ENCODE measurements around the gene GALK1. TPM values are rescaled to one million over a fixed set of nuclear protein-coding genes. Genes with fewer than 3 reads are reported as not detected.

Gene GALK1
- total RNA-seq, 1 donor from 2014 or later = 34.0 TPM

DNA sequence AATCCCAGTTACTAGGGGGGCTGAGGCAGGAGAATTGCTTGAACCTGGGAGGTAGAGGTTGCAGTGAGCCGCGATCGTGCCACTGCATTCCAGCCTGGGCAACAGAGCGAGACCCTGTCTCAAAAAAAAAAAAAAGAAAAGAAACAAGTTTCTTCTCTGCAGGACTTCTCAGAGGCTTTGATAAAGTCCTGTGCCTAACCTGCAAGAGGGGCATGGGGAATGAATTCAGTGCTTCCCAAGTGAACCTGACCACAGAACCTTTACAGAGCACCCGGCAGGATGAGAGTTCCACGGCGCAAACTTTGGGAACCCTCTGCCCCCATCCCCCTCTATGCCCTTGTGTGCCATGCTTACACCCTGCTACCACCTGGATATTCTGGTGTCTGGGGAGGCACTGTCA, 25.8 kb downstream of the GALK1 start:
- no peak overlapping the region for H3K4me3 ChIP-seq
- intact Hi-C loops (cut with DNase I) = no loop called here
- H3K9me3 ChIP-seq = no peaks in the 10 kb centered on the region
- ATAC-seq (no peak), DNase-seq (no peak)
- no peaks in the 10 kb centered on the region for H3K27me3 ChIP-seq (ENCODE audit: low read depth)
- no peak overlapping the region for H3K27ac ChIP-seq
- peaks cover 16% of the 10 kb centered on the region for H3K36me3 ChIP-seq
- no peak for TF ChIP-seq CTCF (IDR thresholded peaks at IDR 0.05)
- no peaks in the 10 kb centered on the region for H3K4me1 ChIP-seq

GRCh38 chr17:75738218-75738802, 26.7 kb downstream of the GALK1 start:
- no peaks in the 10 kb centered on the region for H3K9me3 ChIP-seq
- ATAC-seq (peak; percentile 27 to 65), DNase-seq (peak; percentile 79)
- H3K27me3 ChIP-seq (ENCODE audit: low read depth) = no peaks in the 10 kb centered on the region
- no peaks in the 10 kb centered on the region for H3K4me1 ChIP-seq
- peaks cover 16% of the 10 kb centered on the region for H3K36me3 ChIP-seq
- H3K4me3 ChIP-seq = no peak overlapping the region
- TF ChIP-seq CTCF (IDR thresholded peaks at IDR 0.05) = no peak
- no peak overlapping the region for H3K27ac ChIP-seq
- intact Hi-C loops (cut with DNase I) = no loop called here

- peaks cover 16% of the 10 kb centered on the region for H3K36me3 ChIP-seq
- no peak overlapping the region for H3K4me3 ChIP-seq
- intact Hi-C loops (cut with DNase I) = no loop called here
- TF ChIP-seq CTCF (IDR thresholded peaks at IDR 0.05) = no peak
- H3K4me1 ChIP-seq = no peaks in the 10 kb centered on the region
- no peaks in the 10 kb centered on the region for H3K27me3 ChIP-seq (ENCODE audit: low read depth)
- H3K9me3 ChIP-seq = no peaks in the 10 kb centered on the region
- no peak overlapping the region for H3K27ac ChIP-seq
- ATAC-seq (no peak), DNase-seq (peak; percentile 44)
Observed at GRCh38 chr17:75737133-75737962, 27.6 kb downstream of the GALK1 start.

DNA sequence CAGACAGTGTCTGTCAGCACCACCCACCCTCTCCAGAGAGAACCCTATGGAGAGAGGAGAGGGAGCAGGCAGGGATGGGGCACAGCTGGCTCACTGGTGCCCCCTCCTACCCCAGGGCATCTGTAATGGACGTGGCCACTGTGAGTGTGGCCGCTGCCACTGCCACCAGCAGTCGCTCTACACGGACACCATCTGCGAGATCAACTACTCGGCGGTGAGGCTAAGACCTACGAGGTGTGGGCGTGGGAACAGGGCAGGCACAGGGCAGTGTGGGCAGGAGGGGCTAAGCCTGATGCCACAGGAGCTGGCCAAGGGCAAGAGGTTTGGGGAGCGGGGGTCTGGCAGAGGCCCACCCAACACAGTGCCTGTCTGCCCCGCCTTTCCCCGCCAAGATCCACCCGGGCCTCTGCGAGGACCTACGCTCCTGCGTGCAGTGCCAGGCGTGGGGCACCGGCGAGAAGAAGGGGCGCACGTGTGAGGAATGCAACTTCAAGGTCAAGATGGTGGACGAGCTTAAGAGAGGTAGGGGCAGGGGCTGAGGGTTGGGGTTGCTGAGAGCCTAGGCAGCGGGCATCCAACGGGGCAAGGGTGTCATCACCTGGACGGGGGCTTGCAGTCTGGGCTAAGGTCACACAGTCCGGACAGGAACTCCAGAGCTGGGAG, 28.7 kb downstream of the GALK1 start:
- Histone ChIP-seq H3K4me1 (no peaks in the 10 kb centered on the region), H3K27ac (no peak overlapping the region), H3K4me3 (no peak overlapping the region), H3K9me3 (no peaks in the 10 kb centered on the region), H3K27me3 (ENCODE audit: low read depth) (no peaks in the 10 kb centered on the region), H3K36me3 (peaks cover 21% of the 10 kb centered on the region)
- no peak for TF ChIP-seq CTCF (IDR thresholded peaks at IDR 0.05)
- intact Hi-C loops (cut with DNase I) = no loop called here
- DNase-seq = no peak
- ATAC-seq = no peak

GRCh38 chr17:75734674-75735294, 30.2 kb downstream of the GALK1 start:
- no peak for TF ChIP-seq CTCF (IDR thresholded peaks at IDR 0.05)
- H3K4me1 ChIP-seq = no peaks in the 10 kb centered on the region
- H3K27ac ChIP-seq = no peak overlapping the region
- intact Hi-C loops (cut with DNase I) = no loop called here
- H3K9me3 ChIP-seq = no peaks in the 10 kb centered on the region
- ATAC-seq = no peak
- no peak for DNase-seq
- peaks cover 22% of the 10 kb centered on the region for H3K36me3 ChIP-seq
- no peak overlapping the region for H3K4me3 ChIP-seq
- H3K27me3 ChIP-seq (ENCODE audit: low read depth) = no peaks in the 10 kb centered on the region
